H9 (cell line): ENCODE results near the gene NUP43. TPM values are rescaled to one million over a fixed set of nuclear protein-coding genes. Genes with fewer than 3 reads are reported as not detected.

Experiments
- DNase-seq: peaks from one replicate; pipeline ENCODE4 v3.0.0-alpha.2; 2017
- H2AFZ ChIP-seq: one replicate; pipeline ENCODE4 v1.6.1; 2013; ENCODE audit warnings: mild to moderate bottlenecking, low read length, control low read depth, moderate library complexity
- H2AK5ac ChIP-seq: 2 replicates; pipeline ENCODE4 v1.6.1; 2013; ENCODE audit warnings: low read length, control low read depth, mixed read lengths; ENCODE audit not compliant: insufficient read length
- H2BK120ac ChIP-seq: one replicate; pipeline ENCODE4 v1.6.1; 2013; ENCODE audit warnings: low read depth, mild to moderate bottlenecking, low read length, control low read depth, inconsistent platforms; ENCODE audit not compliant: poor library complexity, severe bottlenecking
- H2BK12ac ChIP-seq: 2 replicates; pipeline ENCODE4 v1.6.1; 2013; ENCODE audit warnings: low read length, control low read depth, mixed read lengths, low read depth; ENCODE audit not compliant: insufficient read length
- H2BK15ac ChIP-seq: 2 replicates; pipeline ENCODE4 v1.6.1; 2013; ENCODE audit warnings: low read depth, low read length, control low read depth
- H2BK20ac ChIP-seq: one replicate; pipeline ENCODE4 v1.6.1; 2013; ENCODE audit warnings: low read depth, mild to moderate bottlenecking, low read length, control low read depth, inconsistent platforms; ENCODE audit not compliant: poor library complexity, severe bottlenecking
- H2BK5ac ChIP-seq: 2 replicates; pipeline ENCODE4 v1.6.1; 2013; ENCODE audit warnings: low read length, control low read depth, mixed read lengths; ENCODE audit not compliant: insufficient read length
- H3K14ac ChIP-seq: 2 replicates; pipeline ENCODE4 v1.6.1; 2013; ENCODE audit warnings: low read length, control low read depth; ENCODE audit not compliant: insufficient read depth
- H3K18ac ChIP-seq: 2 replicates; pipeline ENCODE4 v1.6.1; 2013; ENCODE audit warnings: low read depth, mild to moderate bottlenecking, mixed read lengths, low read length, control low read depth; ENCODE audit not compliant: insufficient read length
- H3K23ac ChIP-seq: 2 replicates; pipeline ENCODE4 v1.6.1; 2013; ENCODE audit warnings: low read length, control low read depth, mixed read lengths, low read depth; ENCODE audit not compliant: insufficient read length
- H3K23me2 ChIP-seq: 2 replicates; pipeline ENCODE4 v1.6.1; 2013; ENCODE audit warnings: low read depth, mild to moderate bottlenecking, mixed read lengths, low read length, control low read depth; ENCODE audit not compliant: insufficient read length, poor library complexity, severe bottlenecking
- H3K27ac ChIP-seq: 2 replicates; pipeline ENCODE4 v1.5.1; 2013; ENCODE audit warnings: low read length, control low read depth, mixed read lengths, low read depth; ENCODE audit not compliant: insufficient read length
- H3K27me3 ChIP-seq: 2 replicates; pipeline ENCODE4 v1.6.1; 2013; ENCODE audit warnings: low read length, control low read depth, inconsistent platforms; ENCODE audit not compliant: insufficient read depth
- H3K4ac ChIP-seq: 2 replicates; pipeline ENCODE4 v1.6.1; 2013; ENCODE audit warnings: low read depth, mild to moderate bottlenecking, control low read depth, inconsistent platforms, low read length, moderate library complexity
- H3K4me1 ChIP-seq: 2 replicates; pipeline ENCODE4 v1.6.1; 2013; ENCODE audit warnings: low read length, control low read depth, inconsistent platforms; ENCODE audit not compliant: insufficient read depth
- H3K4me2 ChIP-seq: 2 replicates; pipeline ENCODE4 v1.6.1; 2013; ENCODE audit warnings: low read length, control low read depth, mixed read lengths; ENCODE audit not compliant: insufficient read length, insufficient read depth
- H3K56ac ChIP-seq: 2 replicates; pipeline ENCODE4 v1.6.1; 2013; ENCODE audit warnings: low read depth, mild to moderate bottlenecking, mixed read lengths, low read length, control low read depth; ENCODE audit not compliant: insufficient read length
- H3K79me1 ChIP-seq: 2 replicates; pipeline ENCODE4 v1.6.1; 2013; ENCODE audit warnings: low read depth, mild to moderate bottlenecking, moderate library complexity, low read length, control low read depth, inconsistent platforms; ENCODE audit not compliant: insufficient read depth, poor library complexity, severe bottlenecking
- H3K79me2 ChIP-seq: 2 replicates; pipeline ENCODE4 v1.6.1; 2013; ENCODE audit warnings: low read length, control low read depth, inconsistent platforms; ENCODE audit not compliant: insufficient read depth
- H3K9ac ChIP-seq: 2 replicates; pipeline ENCODE4 v1.6.1; 2013; ENCODE audit warnings: low read length, control low read depth, mixed read lengths; ENCODE audit not compliant: insufficient read length; ENCODE audit errors: extremely low read depth
- H3K9me3 ChIP-seq: one replicate; pipeline ENCODE4 v1.6.1; 2013; ENCODE audit warnings: low read depth, low read length, inconsistent platforms; ENCODE audit not compliant: control insufficient read depth
- H3T11ph ChIP-seq: one replicate; pipeline ENCODE4 v1.6.1; 2013; ENCODE audit warnings: mild to moderate bottlenecking, low read length, control low read depth, inconsistent platforms
- H4K20me1 ChIP-seq: one replicate; pipeline ENCODE4 v1.6.1; 2013; ENCODE audit not compliant: control insufficient read depth, insufficient read length, insufficient read depth
- H4K5ac ChIP-seq: 2 replicates; pipeline ENCODE4 v1.6.1; 2013; ENCODE audit warnings: low read depth, mild to moderate bottlenecking, mixed read lengths, low read length, control low read depth; ENCODE audit not compliant: insufficient read length
- H4K8ac ChIP-seq: replicated peaks from 2 replicates; pipeline ENCODE4 v1.6.1; 2013; ENCODE audit warnings: low read length, control low read depth, mixed read lengths, low read depth; ENCODE audit not compliant: insufficient read length
- H4K91ac ChIP-seq: 2 replicates; pipeline ENCODE4 v1.6.1; 2013; ENCODE audit warnings: low read depth, mild to moderate bottlenecking, moderate library complexity, mixed read lengths, low read length, control low read depth; ENCODE audit not compliant: insufficient read length
- H3K27ac Mint-ChIP-seq, 3 experiments: 2 replicates in 2 of 3; 3 replicates in 1 of 3; pipeline ENCODE4 v1.8.0; 2020 to 2021; ENCODE audit warnings: mixed read lengths in 3 of 3, mild to moderate bottlenecking in 1 of 3, moderate library complexity in 1 of 3
- H3K27me3 Mint-ChIP-seq: 2 replicates; pipeline ENCODE4 v1.8.0; 2021; ENCODE audit warnings: low read depth, mild to moderate bottlenecking, moderate library complexity, mixed read lengths
- H3K36me3 Mint-ChIP-seq, 3 experiments: 2 replicates in 2 of 3; 3 replicates in 1 of 3; pipeline ENCODE4 v1.8.0; 2020 to 2021; ENCODE audit warnings: low read depth in 3 of 3, mixed read lengths in 3 of 3; ENCODE audit not compliant: insufficient read depth in 1 of 3
- H3K4me1 Mint-ChIP-seq, 2 experiments: 2 replicates each; pipeline ENCODE4 v1.8.0; 2020; ENCODE audit warnings: mixed read lengths in 2 of 2
- H3K4me3 Mint-ChIP-seq, 2 experiments: 2 replicates in 1 of 2; 3 replicates in 1 of 2; pipeline ENCODE4 v1.8.0; 2020 to 2021; ENCODE audit warnings: mild to moderate bottlenecking in 2 of 2, mixed read lengths in 2 of 2, moderate library complexity in 1 of 2
- H3K9me3 Mint-ChIP-seq, 2 experiments: 2 replicates in 1 of 2; 3 replicates in 1 of 2; pipeline ENCODE4 v1.8.0; 2020; ENCODE audit warnings: mild to moderate bottlenecking in 2 of 2, mixed read lengths in 2 of 2, moderate library complexity in 1 of 2
- CTCF ChIP-seq: fragments of 200-600 bp; sonication (generic); conservative IDR thresholded peaks from 3 replicates; pipeline ENCODE4 v1.8.0; 2021; ENCODE audit warnings: antibody characterized with exemption, mild to moderate bottlenecking
- WGBS: extraction: QIAGEN DNeasy Blood & Tissue Kit; methylation state at CpG from one replicate; pipeline ENCODE4 v1.1.7; 2013; ENCODE audit warnings: missing lambda C conversion rate, low lambda C conversion rate, mixed read lengths; ENCODE audit not compliant: insufficient read length; ENCODE audit errors: extremely low coverage; 5-methylcytosine and 5-hydroxymethylcytosine counted together
- total RNA-seq: library from RNA; stranded (reverse); gene quantifications from 2 replicates; pipeline ENCODE4 v1.2.1, GENCODE V29; 2021

The NUP43 gene
- total RNA-seq, 1 experiment from 2014 or later = 92.1 TPM

DNA sequence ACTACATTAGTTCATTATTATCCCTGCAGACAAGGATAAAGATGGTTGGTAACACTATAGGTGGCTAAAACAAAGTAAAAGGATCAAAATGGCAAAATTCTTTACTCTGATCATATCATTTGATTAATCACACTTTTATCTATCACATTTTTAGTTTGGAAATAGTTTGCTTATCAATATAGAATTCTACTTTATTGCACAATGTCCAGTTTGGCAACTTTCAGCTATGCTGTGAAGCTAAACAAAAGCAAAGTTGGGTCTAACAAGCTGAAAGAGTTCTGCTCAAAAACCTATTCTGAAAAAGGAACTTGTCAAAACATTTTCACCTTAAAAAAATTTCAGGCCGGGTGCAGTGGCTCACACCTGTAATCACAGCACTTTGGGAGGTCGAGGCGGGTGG lies 20.5 kb downstream of the NUP43 start:
- Histone ChIP-seq H2BK12ac (no peak overlapping the region), H3K27ac (no peak overlapping the region), H2BK20ac (no peak overlapping the region), H3K9ac (no peak overlapping the region), H3K4ac (no peak overlapping the region), H3K18ac (no peak overlapping the region), H4K8ac (no peak overlapping the region), H3K4me1 (no peaks in the 10 kb centered on the region), H3K23me2 (no peaks in the 10 kb centered on the region), H3K23ac (no peak overlapping the region), H4K5ac (no peak overlapping the region), H3K56ac (no peak overlapping the region), H2BK15ac (no peak overlapping the region), H3K79me1 (no peaks in the 10 kb centered on the region), H2BK120ac (no peak overlapping the region), H3K14ac (no peak overlapping the region), H3K9me3 (no peaks in the 10 kb centered on the region), H2AK5ac (no peak overlapping the region), H3T11ph (no peak overlapping the region), H3K79me2 (no peaks in the 10 kb centered on the region), H3K27me3 (no peaks in the 10 kb centered on the region), H2BK5ac (no peak overlapping the region), H4K91ac (no peak overlapping the region), H4K20me1 (no peaks in the 10 kb centered on the region), H2AFZ (no peak overlapping the region), H3K4me2 (no peak overlapping the region)
- H3K9me3 Mint-ChIP-seq = no peaks in the 10 kb centered on the region
- no peak overlapping the region for H3K27ac Mint-ChIP-seq
- H3K36me3 Mint-ChIP-seq = peaks cover 8 to 61% (median 42%) of the 10 kb centered on the region in 3 experiments; a peak in 6 of 7 replicates
- no CpG with 5 or more reads among the region's 3 CpGs for WGBS
- no peak for TF ChIP-seq CTCF
- no peaks in the 10 kb centered on the region for H3K27me3 Mint-ChIP-seq
- DNase-seq = no peak
- no peaks in the 10 kb centered on the region for H3K4me1 Mint-ChIP-seq
- H3K4me3 Mint-ChIP-seq = no peak overlapping the region
